ENCODE data around the gene SIRT1. TPM values are rescaled to one million over a fixed set of nuclear protein-coding genes. Genes with fewer than 3 reads are reported as not detected.
"Not testable (repeated sequence)": the region's sequence is repeated elsewhere in the genome, so short reads cannot be mapped to it uniquely, and the experiment has no call there.

SIRT1 gene
- total RNA-seq, 1 experiment from 2014 or later = 20.4 TPM

- CTCF ChIA-PET = no interaction called here
Observed at GRCh38 chr10:67965456-67965855, 81.0 kb downstream of the SIRT1 start.

GRCh38 chr10:67966035-67966434, 81.6 kb downstream of the SIRT1 start:
- H4K20me1 ChIP-seq (ENCODE audit: low read length); H3F3A ChIP-seq (ENCODE audit: low read length, unreplicated experiment); BruUV-seq (replicated peaks); H3K9me3 ChIP-seq (ENCODE audit: low read length); H3K9me2 ChIP-seq (replicated peaks; ENCODE audit: low read length); H3K4me3 ChIP-seq (ENCODE audit: low read length); intact Hi-C loops (cut with micrococcal nuclease); H3K27me3 ChIP-seq (ENCODE audit: low read length); H3K4me2 ChIP-seq (ENCODE audit: low read length); H3K79me2 ChIP-seq (ENCODE audit: low read length); H2AFZ ChIP-seq (ENCODE audit: low read length); ATAC-seq; H3K9ac ChIP-seq (ENCODE audit: low read length); CTCF ChIA-PET; DNase-seq; H3K4me1 ChIP-seq (ENCODE audit: insufficient read depth, low read length); POLR2A ChIA-PET (ENCODE audit: unreplicated experiment); H3K27ac ChIP-seq (ENCODE audit: low read length): not testable (repeated sequence)
- peaks cover 40% of the 10 kb centered on the region for H3K36me3 ChIP-seq (ENCODE audit: low read depth, low read length)

More at GRCh38 chr10:67965456-67965855, 81.0 kb downstream of the SIRT1 start:
- no peak overlapping the region for H3K27ac ChIP-seq (ENCODE audit: low read length)
- BruUV-seq (replicated peaks) = no TSS peak
- no peak overlapping the region for H3K4me3 ChIP-seq (ENCODE audit: low read length)
- peaks cover 40% of the 10 kb centered on the region for H3K36me3 ChIP-seq (ENCODE audit: low read depth, low read length)
- H3K9ac ChIP-seq (ENCODE audit: low read length) = no peak overlapping the region
- POLR2A ChIA-PET (ENCODE audit: unreplicated experiment) = no interaction called here
- no peak overlapping the region for H2AFZ ChIP-seq (ENCODE audit: low read length)
- TF ChIP-seq EZH2 (IDR thresholded peaks at IDR 0.05; ENCODE audit: low read length, unreplicated experiment) (no peak), EZH2phosphoT487 (IDR thresholded peaks at IDR 0.05; ENCODE audit: borderline replicate concordance, low read length) (no peak)
- TF ChIP-seq, protein P1, sequence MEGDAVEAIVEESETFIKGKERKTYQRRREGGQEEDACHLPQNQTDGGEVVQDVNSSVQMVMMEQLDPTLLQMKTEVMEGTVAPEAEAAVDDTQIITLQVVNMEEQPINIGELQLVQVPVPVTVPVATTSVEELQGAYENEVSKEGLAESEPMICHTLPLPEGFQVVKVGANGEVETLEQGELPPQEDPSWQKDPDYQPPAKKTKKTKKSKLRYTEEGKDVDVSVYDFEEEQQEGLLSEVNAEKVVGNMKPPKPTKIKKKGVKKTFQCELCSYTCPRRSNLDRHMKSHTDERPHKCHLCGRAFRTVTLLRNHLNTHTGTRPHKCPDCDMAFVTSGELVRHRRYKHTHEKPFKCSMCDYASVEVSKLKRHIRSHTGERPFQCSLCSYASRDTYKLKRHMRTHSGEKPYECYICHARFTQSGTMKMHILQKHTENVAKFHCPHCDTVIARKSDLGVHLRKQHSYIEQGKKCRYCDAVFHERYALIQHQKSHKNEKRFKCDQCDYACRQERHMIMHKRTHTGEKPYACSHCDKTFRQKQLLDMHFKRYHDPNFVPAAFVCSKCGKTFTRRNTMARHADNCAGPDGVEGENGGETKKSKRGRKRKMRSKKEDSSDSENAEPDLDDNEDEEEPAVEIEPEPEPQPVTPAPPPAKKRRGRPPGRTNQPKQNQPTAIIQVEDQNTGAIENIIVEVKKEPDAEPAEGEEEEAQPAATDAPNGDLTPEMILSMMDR (conservative IDR thresholded peaks at IDR 0.05; ENCODE audit: low read depth, low read length) = no peak
- no peaks in the 10 kb centered on the region for H3K27me3 ChIP-seq (ENCODE audit: low read length)
- H3K79me2 ChIP-seq (ENCODE audit: low read length) = no peaks in the 10 kb centered on the region
- ATAC-seq (peak; percentile 47), DNase-seq (no peak)
- no peaks in the 10 kb centered on the region for H3K9me3 ChIP-seq (ENCODE audit: low read length)
- H3F3A ChIP-seq (ENCODE audit: low read length, unreplicated experiment) = no peaks in the 10 kb centered on the region
- H4K20me1 ChIP-seq (ENCODE audit: low read length) = no peaks in the 10 kb centered on the region
- H3K9me2 ChIP-seq (replicated peaks; ENCODE audit: low read length) = no peaks in the 10 kb centered on the region
- intact Hi-C loops (cut with micrococcal nuclease) = no loop called here
- no peaks in the 10 kb centered on the region for H3K4me1 ChIP-seq (ENCODE audit: insufficient read depth, low read length)
- no peak overlapping the region for H3K4me2 ChIP-seq (ENCODE audit: low read length)

Other genes starting within 250 kb of the SIRT1 start
- gene CTNNA3, start 188.5 kb upstream of the SIRT1 start, total RNA-seq (2014; rRNA removed) = 1.4 and 1.9 TPM in 2 replicates
- gene DNAJC12, start 46.5 kb upstream of the SIRT1 start, total RNA-seq (2014; rRNA removed) = 14.2 and 15.5 TPM in 2 replicates
- 57.4 and 74.4 TPM in 2 replicates for gene HERC4, start 190.6 kb downstream of the SIRT1 start, total RNA-seq (2014; rRNA removed)
- 6.0 and 7.1 TPM in 2 replicates for gene MYPN, start 224.8 kb downstream of the SIRT1 start, total RNA-seq (2014; rRNA removed)

Data from PC-3 (cell line).